SK-N-SH treated with all-trans-retinoic acid at 6 μM for 48 hours (cell line): ENCODE data around the gene WDR44.

Experiments
- CSDC2 ChIP-seq: fragments of 250-450 bp; sonication (Bioruptor Pico); IDR thresholded peaks from 2 replicates; pipeline ENCODE4 v1.5.0; 2020; ENCODE audit warnings: mild to moderate bottlenecking, moderate library complexity
- CSRNP3 ChIP-seq: fragments of 250-450 bp; sonication (Bioruptor Pico); IDR thresholded peaks from 2 replicates; pipeline ENCODE4 v1.5.1; 2021; ENCODE audit warnings: mild to moderate bottlenecking, moderate library complexity
- PATZ1 ChIP-seq: fragments of 250-450 bp; sonication (Bioruptor Pico); IDR thresholded peaks from 2 replicates; pipeline ENCODE4 v1.8.0; 2020; ENCODE audit warnings: mild to moderate bottlenecking, moderate library complexity, borderline replicate concordance
- POU6F1 ChIP-seq: fragments of 250-450 bp; sonication (Bioruptor Pico); IDR thresholded peaks from 2 replicates; pipeline ENCODE4 v1.8.0; 2021; ENCODE audit warnings: low read depth, mild to moderate bottlenecking, moderate library complexity, borderline replicate concordance
- PPARA ChIP-seq: fragments of 250-450 bp; sonication (Bioruptor Pico); IDR thresholded peaks from 2 replicates; pipeline ENCODE4 v1.5.0; 2020; ENCODE audit warnings: mild to moderate bottlenecking, borderline replicate concordance
- RARB ChIP-seq: fragments of 250-450 bp; sonication (Bioruptor Pico); IDR thresholded peaks from 2 replicates; pipeline ENCODE4 v1.8.0; 2021; ENCODE audit warnings: mild to moderate bottlenecking, moderate library complexity
- SNAI2 ChIP-seq: fragments of 250-450 bp; sonication (Bioruptor Pico); IDR thresholded peaks from 2 replicates; pipeline ENCODE4 v1.5.0; 2020; ENCODE audit warnings: mild to moderate bottlenecking, moderate library complexity
- TCF4 ChIP-seq: fragments of 250-450 bp; sonication (Bioruptor Pico); IDR thresholded peaks from 2 replicates; pipeline ENCODE4 v1.8.0; 2021; ENCODE audit warnings: mild to moderate bottlenecking, moderate library complexity, borderline replicate concordance
- TOX ChIP-seq: fragments of 250-450 bp; sonication (Bioruptor Pico); IDR thresholded peaks from 2 replicates; pipeline ENCODE4 v1.8.0; 2021; ENCODE audit warnings: mild to moderate bottlenecking, moderate library complexity, borderline replicate concordance
- ZNF70 ChIP-seq: fragments of 450-650 bp; formaldehyde crosslinking; IDR thresholded peaks from 2 replicates; pipeline ENCODE4 v1.5.0; 2020; ENCODE audit warnings: mild to moderate bottlenecking, moderate library complexity
- ZNF8 ChIP-seq: fragments of 450-650 bp; formaldehyde crosslinking; IDR thresholded peaks from 2 replicates; pipeline ENCODE4 v1.5.0; 2020; ENCODE audit warnings: mild to moderate bottlenecking, moderate library complexity

GRCh38 chrX:118315529-118315928 lies 30.4 kb upstream of the WDR44 start:
- no peak for TF ChIP-seq TOX (CRISPR knock-in tag)
- TF ChIP-seq RARB (CRISPR knock-in tag): no peak
- no peak for TF ChIP-seq ZNF70
- no peak for TF ChIP-seq SNAI2 (CRISPR knock-in tag)
- no peak for TF ChIP-seq PATZ1
- no peak for TF ChIP-seq CSDC2
- TF ChIP-seq ZNF8 (CRISPR knock-in tag): no peak
- TF ChIP-seq CSRNP3 (CRISPR knock-in tag): no peak
- TF ChIP-seq POU6F1: no peak
- no peak for TF ChIP-seq TCF4 (CRISPR knock-in tag)
- no peak for TF ChIP-seq PPARA (CRISPR knock-in tag)
